Mucosa of rectum (tissue), 2 donors: ENCODE measurements around the gene LMBR1.

ENCODE experiments used
- H3K27ac ChIP-seq, 2 donors: one replicate each; pipeline ENCODE4 v1.7.0; 2013; ENCODE audit warnings: inconsistent platforms in 2 of 2, low read depth in 2 of 2, low read length in 2 of 2
- H3K27me3 ChIP-seq, 2 donors: one replicate each; pipeline ENCODE4 v1.7.0; 2013; ENCODE audit warnings: low read length in 2 of 2; ENCODE audit not compliant: control insufficient read depth in 2 of 2, insufficient read depth in 2 of 2
- H3K36me3 ChIP-seq, 2 donors: one replicate each; pipeline ENCODE4 v1.7.0; 2013; ENCODE audit warnings: low read length in 2 of 2; ENCODE audit not compliant: control insufficient read depth in 2 of 2, insufficient read depth in 2 of 2
- H3K4me1 ChIP-seq, 2 donors: one replicate each; pipeline ENCODE4 v1.7.0; 2013; ENCODE audit warnings: low read length in 2 of 2, mild to moderate bottlenecking in 1 of 2; ENCODE audit not compliant: control insufficient read depth in 2 of 2, insufficient read depth in 2 of 2
- H3K4me3 ChIP-seq, 2 donors: one replicate each; pipeline ENCODE4 v1.7.0; 2013; ENCODE audit warnings: low read length in 2 of 2
- H3K9ac ChIP-seq, 2 donors: one replicate each; pipeline ENCODE4 v1.7.0; 2013; ENCODE audit warnings: low read length in 2 of 2, low read depth in 1 of 2, mild to moderate bottlenecking in 1 of 2
- H3K9me3 ChIP-seq, 2 donors: one replicate each; pipeline ENCODE4 v1.7.0; 2013; ENCODE audit warnings: low read length in 2 of 2; ENCODE audit not compliant: control insufficient read depth in 2 of 2
- donor health status: healthy.
- donor health status: Normal muscosa, but diverticular disease.

LMBR1 gene

DNA sequence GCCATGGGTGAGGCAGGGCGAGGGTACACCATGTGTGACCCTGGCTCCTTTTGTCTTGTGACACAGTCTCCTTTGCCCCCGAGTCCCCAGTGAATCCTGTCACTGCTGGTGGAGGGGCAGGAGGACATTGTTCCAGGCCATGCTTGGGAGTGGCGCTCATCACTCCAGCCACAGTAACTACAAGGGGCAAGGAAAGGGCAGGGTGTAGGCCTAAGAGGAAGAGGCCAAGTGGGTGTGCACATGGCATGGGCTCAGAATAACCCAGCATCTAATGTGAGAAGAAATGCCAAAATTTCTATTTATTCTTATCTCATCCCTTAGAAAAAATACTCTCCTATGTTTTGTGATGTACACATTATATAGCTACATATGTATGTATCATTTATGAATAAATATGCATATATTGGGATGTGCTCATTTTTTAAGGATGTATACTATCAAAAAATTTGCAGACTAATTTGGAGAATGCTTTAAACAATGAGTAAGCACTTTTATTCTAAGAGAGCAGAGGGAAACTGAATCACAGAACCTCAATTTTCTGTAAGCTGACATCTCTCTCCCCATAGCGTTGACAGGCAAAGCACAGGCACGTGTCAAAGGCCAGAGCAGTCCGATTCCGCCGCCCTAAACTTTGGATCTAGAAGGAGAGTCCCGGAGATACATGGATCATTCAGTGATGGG lies 215.5 kb downstream of the LMBR1 start:
- Histone ChIP-seq H3K4me1 (no peaks in the 10 kb centered on the region), H3K4me3 (no peak overlapping the region), H3K27ac (no peak overlapping the region), H3K9ac (no peak overlapping the region), H3K27me3 (no peaks in the 10 kb centered on the region), H3K36me3 (peaks cover 16 to 31% of the 10 kb centered on the region in 2 donors), H3K9me3 (no peaks in the 10 kb centered on the region)

DNA sequence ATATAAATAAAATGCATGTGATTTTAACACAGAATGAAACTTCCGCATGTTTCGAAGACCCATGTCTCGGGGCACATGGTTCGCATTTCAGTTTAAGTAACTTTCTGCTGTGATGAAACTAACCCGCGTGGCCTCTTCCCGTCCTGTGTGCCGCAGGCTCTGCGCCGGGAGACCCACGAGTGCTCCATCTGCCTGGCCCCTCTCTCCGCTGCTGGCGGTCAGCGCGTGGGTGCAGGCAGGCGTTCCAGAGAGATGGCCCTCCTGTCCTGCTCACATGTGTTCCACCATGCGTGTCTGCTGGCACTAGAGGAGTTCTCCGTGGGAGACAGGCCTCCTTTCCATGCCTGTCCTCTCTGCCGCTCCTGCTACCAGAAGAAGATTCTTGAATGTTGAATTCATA lies 216.7 kb downstream of the LMBR1 start:
- Histone ChIP-seq H3K4me3 (no peak overlapping the region), H3K27me3 (no peaks in the 10 kb centered on the region), H3K36me3 (peaks cover 11 to 34% of the 10 kb centered on the region in 2 donors), H3K4me1 (no peaks in the 10 kb centered on the region), H3K9ac (no peak overlapping the region), H3K9me3 (no peaks in the 10 kb centered on the region), H3K27ac (no peak overlapping the region)

DNA sequence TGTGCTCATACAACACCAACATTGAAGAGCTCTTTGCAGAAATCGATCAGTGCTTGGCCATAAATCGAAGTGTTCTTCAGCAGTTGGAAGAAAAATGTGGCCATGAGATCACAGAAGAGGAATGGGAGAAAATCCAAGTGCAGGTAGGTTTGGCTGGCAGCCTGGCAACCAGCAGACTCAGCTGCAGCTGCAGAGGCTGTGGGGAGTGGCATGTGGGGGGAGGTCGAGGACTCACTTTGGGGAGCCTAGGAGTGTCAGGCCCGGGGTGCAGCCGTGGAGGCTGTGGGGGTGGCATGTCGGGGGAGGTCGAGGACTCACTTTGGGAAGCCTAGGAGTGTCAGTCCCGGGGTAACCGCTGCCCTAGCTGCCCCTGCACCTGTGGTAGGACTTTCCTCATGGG lies 217.3 kb downstream of the LMBR1 start:
- Histone ChIP-seq H3K9me3 (no peaks in the 10 kb centered on the region), H3K36me3 (peaks cover 11 to 34% of the 10 kb centered on the region in 2 donors), H3K4me1 (no peaks in the 10 kb centered on the region), H3K27me3 (no peaks in the 10 kb centered on the region), H3K27ac (no peak overlapping the region), H3K9ac (no peak overlapping the region), H3K4me3 (no peak overlapping the region)

DNA sequence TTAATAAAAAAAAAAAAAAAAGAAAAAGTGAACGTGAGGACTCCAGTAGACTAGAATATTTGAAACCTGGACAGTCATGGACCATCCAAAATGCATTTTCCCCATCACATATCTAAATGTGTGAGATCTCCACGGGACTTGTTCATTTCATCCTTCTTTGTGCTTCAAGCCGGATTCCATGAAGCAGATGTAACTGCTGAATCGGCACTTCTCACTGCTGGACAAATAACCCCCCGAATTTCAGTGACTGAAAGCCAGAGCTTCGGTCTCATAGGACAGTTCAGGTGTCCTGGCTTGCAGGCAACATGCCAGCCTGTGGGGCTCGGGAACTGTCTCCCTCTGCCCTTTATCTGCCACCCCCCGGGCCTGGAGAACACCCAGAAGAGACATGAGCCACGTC lies 219.1 kb downstream of the LMBR1 start:
- H3K4me3 ChIP-seq: no peak overlapping the region
- H3K4me1 ChIP-seq: no peaks in the 10 kb centered on the region
- peaks cover 11 to 34% of the 10 kb centered on the region in 2 donors for H3K36me3 ChIP-seq
- no peaks in the 10 kb centered on the region for H3K27me3 ChIP-seq
- no peak overlapping the region for H3K27ac ChIP-seq
- no peak overlapping the region for H3K9ac ChIP-seq
- no peaks in the 10 kb centered on the region for H3K9me3 ChIP-seq

DNA sequence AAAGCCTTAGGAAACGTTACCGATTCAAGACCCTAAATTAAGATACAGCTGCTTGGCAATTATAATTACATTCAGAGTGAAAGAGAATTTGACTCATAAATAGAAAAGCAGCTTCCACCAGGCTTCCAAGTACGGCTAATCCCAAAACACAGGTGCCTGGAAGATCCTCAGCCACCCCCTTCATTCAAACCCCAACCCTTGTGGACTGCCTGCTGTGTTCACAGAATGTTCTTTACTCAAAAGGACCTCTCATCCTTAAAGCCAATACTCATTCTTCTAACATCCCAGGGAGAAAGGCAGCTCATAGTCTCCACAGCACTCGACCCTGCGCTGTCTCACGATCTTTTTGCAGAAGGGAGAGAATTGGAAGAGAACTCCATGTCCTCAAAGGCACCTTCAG lies 219.5 kb downstream of the LMBR1 start:
- Histone ChIP-seq H3K4me3 (no peak overlapping the region), H3K9ac (no peak overlapping the region), H3K27me3 (no peaks in the 10 kb centered on the region), H3K9me3 (no peaks in the 10 kb centered on the region), H3K27ac (no peak overlapping the region), H3K36me3 (peaks cover 11 to 31% of the 10 kb centered on the region in 2 donors), H3K4me1 (peaks cover 0 to under 1% of the 10 kb centered on the region in 2 donors)

DNA sequence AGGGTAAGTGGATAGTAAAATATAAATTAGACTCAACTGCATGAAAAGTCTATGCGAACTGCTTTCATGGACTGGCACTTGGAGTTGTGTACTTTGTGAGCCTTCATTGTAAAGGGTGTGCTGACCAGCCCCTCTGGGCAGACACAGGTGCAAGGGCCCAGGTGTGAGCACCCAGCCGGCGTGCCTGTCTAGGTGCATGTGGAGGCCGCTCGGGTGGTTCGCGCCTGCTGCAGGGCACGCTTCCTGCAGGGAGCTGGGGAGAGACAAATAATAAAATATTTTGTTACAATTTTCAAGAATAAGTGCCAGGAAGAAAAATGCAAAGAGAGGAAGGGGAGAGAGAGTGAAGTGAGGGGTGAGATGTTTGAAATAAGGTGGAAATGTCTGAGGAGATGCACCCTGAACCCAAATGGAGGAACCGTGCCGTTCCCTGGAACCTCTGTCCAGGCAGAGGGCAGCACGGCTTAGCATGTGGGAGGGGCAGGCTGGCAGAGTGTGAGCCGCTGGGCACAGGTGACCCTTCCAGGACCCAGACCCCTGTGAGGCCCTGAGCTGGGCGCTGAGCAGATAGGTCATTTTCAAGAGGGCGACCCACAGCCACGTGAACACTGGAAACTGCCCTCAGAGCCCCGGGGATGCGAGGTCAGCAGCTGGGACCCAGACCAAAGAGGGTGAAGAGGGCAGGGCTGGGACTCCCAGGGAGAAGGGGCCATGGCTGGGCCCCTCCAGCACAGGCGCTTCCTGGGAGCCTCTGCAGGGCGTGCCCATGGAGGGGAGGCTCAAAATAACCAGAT lies 223.8 kb downstream of the LMBR1 start:
- Histone ChIP-seq H3K9ac (no peak overlapping the region), H3K27ac (no peak overlapping the region), H3K36me3 (peaks cover 0 to 5% of the 10 kb centered on the region in 2 donors), H3K27me3 (no peaks in the 10 kb centered on the region), H3K4me1 (peaks cover 3 to 8% of the 10 kb centered on the region in 2 donors), H3K9me3 (no peaks in the 10 kb centered on the region), H3K4me3 (no peak overlapping the region)

DNA sequence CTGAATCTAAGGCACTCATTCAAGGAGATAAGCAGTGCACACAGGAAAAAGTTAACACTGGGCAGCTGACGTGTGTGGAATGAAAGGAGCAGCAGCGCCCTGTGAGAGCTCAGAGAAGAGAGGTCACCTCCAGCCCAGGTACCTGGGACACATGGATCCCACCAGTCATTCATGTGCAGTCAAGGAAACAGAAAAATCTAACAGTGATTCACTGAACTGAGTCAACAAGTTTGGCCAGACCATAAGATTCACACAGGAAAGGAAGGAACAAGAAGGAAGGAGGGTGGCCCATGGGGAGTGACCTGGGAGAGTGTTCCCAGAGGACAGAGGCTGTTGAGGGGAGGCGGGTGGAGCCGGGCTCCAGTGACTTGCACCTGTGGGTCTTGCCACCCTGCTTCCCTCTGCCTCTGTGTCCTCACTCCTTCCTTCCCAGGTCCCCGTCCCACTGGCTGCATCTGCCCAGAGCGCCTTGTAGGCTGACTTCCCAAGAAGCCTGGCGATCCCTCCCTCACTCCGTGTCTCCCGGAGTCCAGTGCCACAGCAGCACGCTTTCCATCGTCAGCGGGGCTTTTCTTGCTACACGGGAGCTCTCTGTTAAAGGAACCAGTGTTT lies 224.7 kb downstream of the LMBR1 start:
- no peaks in the 10 kb centered on the region for H3K9me3 ChIP-seq
- no peak overlapping the region for H3K4me3 ChIP-seq
- H3K36me3 ChIP-seq: peaks cover 0 to 5% of the 10 kb centered on the region in 2 donors
- no peak overlapping the region for H3K9ac ChIP-seq
- no peaks in the 10 kb centered on the region for H3K27me3 ChIP-seq
- no peak overlapping the region for H3K27ac ChIP-seq
- peaks cover 3 to 8% of the 10 kb centered on the region in 2 donors for H3K4me1 ChIP-seq

DNA sequence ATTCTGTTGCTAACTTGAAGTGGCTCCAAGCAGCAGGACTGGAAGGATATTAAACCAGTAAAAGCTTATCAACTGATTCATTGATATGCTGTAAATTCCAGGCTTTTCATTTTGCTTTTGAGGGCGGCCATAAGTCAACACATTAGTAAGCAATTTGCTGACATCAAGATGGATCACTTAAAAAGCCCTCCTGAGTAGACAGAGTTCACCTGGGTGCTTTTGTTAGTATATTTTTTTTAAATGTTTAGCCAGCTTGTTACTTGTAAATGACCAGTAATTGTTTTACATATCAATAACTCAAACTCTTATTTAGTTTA lies 225.9 kb downstream of the LMBR1 start:
- Histone ChIP-seq H3K27me3 (no peaks in the 10 kb centered on the region), H3K27ac (no peak overlapping the region), H3K9me3 (no peaks in the 10 kb centered on the region), H3K9ac (no peak overlapping the region), H3K4me1 (peaks cover 3 to 8% of the 10 kb centered on the region in 2 donors), H3K36me3 (peaks cover 0 to 2% of the 10 kb centered on the region in 2 donors), H3K4me3 (no peak overlapping the region)

DNA sequence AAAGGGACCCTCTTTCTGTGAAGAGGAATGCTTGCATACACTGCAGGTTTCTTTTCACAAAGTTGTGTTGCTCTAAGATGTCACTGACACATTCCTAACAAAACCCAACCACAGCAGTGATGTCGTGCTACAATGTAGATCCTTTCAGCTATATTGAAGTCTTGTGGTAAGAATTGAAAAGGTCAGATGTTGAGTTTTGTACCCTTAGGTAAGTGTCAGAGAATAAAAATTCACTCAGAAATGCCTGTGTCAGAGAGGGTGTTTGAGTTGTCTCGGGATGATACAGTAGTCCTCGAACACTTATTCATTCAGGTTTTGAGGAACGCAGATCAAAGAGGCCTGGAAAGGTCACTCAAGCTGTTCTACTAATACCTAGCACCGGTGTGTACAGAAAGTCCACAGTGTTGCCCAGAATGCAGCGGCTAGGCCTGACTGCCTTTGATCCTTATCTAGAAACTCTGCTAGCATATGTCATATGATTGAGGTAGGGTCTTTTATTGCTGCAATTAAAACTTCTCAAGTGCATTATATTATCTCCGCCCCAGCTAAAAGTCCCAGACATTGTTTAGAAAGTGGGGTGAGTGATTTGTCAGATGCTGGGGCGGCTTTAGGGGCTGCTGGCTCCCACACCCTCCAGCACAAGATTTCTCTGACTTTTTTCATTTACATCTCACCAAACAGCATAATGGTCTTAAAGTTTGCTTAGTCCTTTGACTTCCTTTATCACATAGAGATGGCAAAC lies 226.4 kb downstream of the LMBR1 start:
- peaks cover 0 to 2% of the 10 kb centered on the region in 2 donors for H3K36me3 ChIP-seq
- H3K27ac ChIP-seq: no peak overlapping the region
- peaks cover 3 to 8% of the 10 kb centered on the region in 2 donors for H3K4me1 ChIP-seq
- no peaks in the 10 kb centered on the region for H3K9me3 ChIP-seq
- H3K4me3 ChIP-seq: no peak overlapping the region
- no peak overlapping the region for H3K9ac ChIP-seq
- no peaks in the 10 kb centered on the region for H3K27me3 ChIP-seq

DNA sequence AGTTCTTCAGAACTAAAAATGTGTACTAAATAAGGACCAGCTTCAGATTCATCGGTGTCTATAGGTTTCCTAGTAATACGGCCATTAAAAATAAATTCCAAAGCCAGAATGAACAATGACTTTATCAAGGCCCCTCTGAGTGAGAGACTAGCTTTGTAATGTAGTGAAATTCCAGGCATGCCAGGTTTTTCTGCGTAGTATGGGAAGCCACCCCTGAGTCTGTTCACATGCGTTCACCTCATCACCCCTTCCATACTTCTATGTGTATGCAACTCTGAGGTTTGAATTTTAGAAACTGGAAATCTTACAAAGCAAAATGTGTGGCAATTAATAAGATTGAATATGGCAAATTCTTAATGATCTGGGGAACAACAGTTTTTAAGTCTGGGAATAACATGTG lies 227.9 kb downstream of the LMBR1 start:
- Histone ChIP-seq H3K9ac (no peak overlapping the region), H3K4me3 (no peak overlapping the region), H3K27ac (no peak overlapping the region), H3K36me3 (no peaks in the 10 kb centered on the region), H3K9me3 (no peaks in the 10 kb centered on the region), H3K4me1 (peaks cover 3 to 8% of the 10 kb centered on the region in 2 donors), H3K27me3 (no peaks in the 10 kb centered on the region)
